HEK293 (cell line): ENCODE data around the gene DDO.

Experiments
- CTCF ChIA-PET: fragments of 350-600 bp; formaldehyde crosslinking; extraction: SDS; loops from one replicate; lab custom pipeline; 2021; ENCODE audit warnings: antibody characterized with exemption; lab: Yijun Ruan, JAX
- POLR2A ChIA-PET: fragments of 300-600 bp; formaldehyde crosslinking; extraction: SDS; loops from one replicate; lab custom pipeline; 2020; ENCODE audit warnings: antibody characterized with exemption, inconsistent platforms; lab: Yijun Ruan, JAX
- H3K27ac ChIP-seq: fragments of 200-500 bp; sonication (Bioruptor generic); 2 replicates; pipeline ENCODE4 v1.5.1; 2014; ENCODE audit warnings: low read depth, low read length, control low read depth, inconsistent platforms; ENCODE audit errors: extremely low read depth
- H3K36me3 ChIP-seq, 2 experiments: fragments of 200-500 bp in 1 of 2; sonication (Bioruptor generic) in 1 of 2; 1 replicate in 1 of 2; 2 replicates in 1 of 2; pipeline ENCODE4 v1.5.1; 2014 to 2017; ENCODE audit warnings: inconsistent platforms in 2 of 2, low read length in 2 of 2; ENCODE audit not compliant: control insufficient read depth in 2 of 2, insufficient read depth in 1 of 2
- H3K4me1 ChIP-seq: fragments of 200-500 bp; sonication (Bioruptor generic); 2 replicates; pipeline ENCODE4 v1.5.1; 2014; ENCODE audit warnings: mild to moderate bottlenecking, low read length, inconsistent platforms; ENCODE audit not compliant: control insufficient read depth, insufficient read depth
- H3K4me3 ChIP-seq: 2 replicates; pipeline ENCODE4 v1.5.1; 2011; ENCODE audit warnings: low read depth, mild to moderate bottlenecking, control low read depth, low read length, moderate library complexity
- H3K9me3 ChIP-seq: fragments of 200-500 bp; sonication (Bioruptor generic); 2 replicates; pipeline ENCODE4 v1.5.1; 2014; ENCODE audit warnings: low read depth, low read length, inconsistent platforms; ENCODE audit not compliant: control insufficient read depth, insufficient read depth
- GLI4 ChIP-seq: fragments of 450-650 bp; formaldehyde crosslinking; IDR thresholded peaks from 2 replicates; pipeline ENCODE4 v1.5.1; 2016; ENCODE audit warnings: missing biosample characterization, missing genetic modification characterization
- GLIS1 ChIP-seq: fragments of 450-650 bp; formaldehyde crosslinking; IDR thresholded peaks from 2 replicates; pipeline ENCODE4 v1.5.1; 2016; ENCODE audit warnings: missing biosample characterization, missing genetic modification characterization
- ZBTB8A ChIP-seq: fragments of 450-650 bp; formaldehyde crosslinking; IDR thresholded peaks from 2 replicates; pipeline ENCODE4 v1.5.1; 2016; ENCODE audit warnings: missing biosample characterization, missing genetic modification characterization
- ZFP3 ChIP-seq: fragments of 450-650 bp; formaldehyde crosslinking; IDR thresholded peaks from 2 replicates; pipeline ENCODE4 v1.5.1; 2016; ENCODE audit warnings: low read depth, missing biosample characterization, missing genetic modification characterization
- ZFP69B ChIP-seq: fragments of 450-650 bp; formaldehyde crosslinking; IDR thresholded peaks from 2 replicates; pipeline ENCODE4 v1.5.1; 2016; ENCODE audit warnings: missing biosample characterization, missing genetic modification characterization
- ZNF155 ChIP-seq: fragments of 450-650 bp; formaldehyde crosslinking; IDR thresholded peaks from 2 replicates; pipeline ENCODE4 v1.5.1; 2016; ENCODE audit warnings: missing biosample characterization, missing genetic modification characterization
- ZNF248 ChIP-seq: fragments of 450-650 bp; formaldehyde crosslinking; IDR thresholded peaks from 2 replicates; pipeline ENCODE4 v1.5.1; 2017; ENCODE audit warnings: missing biosample characterization, missing genetic modification characterization
- ZNF629 ChIP-seq: fragments of 450-650 bp; formaldehyde crosslinking; IDR thresholded peaks from 2 replicates; pipeline ENCODE4 v1.5.1; 2017; ENCODE audit warnings: missing biosample characterization, missing genetic modification characterization
- ZNF785 ChIP-seq: fragments of 450-650 bp; formaldehyde crosslinking; IDR thresholded peaks from 2 replicates; pipeline ENCODE4 v1.5.1; 2016; ENCODE audit warnings: missing biosample characterization, missing genetic modification characterization
- ZNF830 ChIP-seq: fragments of 450-650 bp; IDR thresholded peaks from 2 replicates; pipeline ENCODE4 v1.5.0; 2018; ENCODE audit warnings: missing biosample characterization, missing genetic modification characterization, low read depth, mild to moderate bottlenecking, moderate library complexity
- ZNF843 ChIP-seq: fragments of 450-650 bp; formaldehyde crosslinking; IDR thresholded peaks from 2 replicates; pipeline ENCODE4 v1.5.1; 2016; ENCODE audit warnings: missing biosample characterization, missing genetic modification characterization
- TF ChIP-seq, protein P1 (sequence below): fragments of 450-650 bp; formaldehyde crosslinking; IDR thresholded peaks from 2 replicates; pipeline ENCODE4 v1.5.1; 2016; ENCODE audit warnings: missing biosample characterization, missing genetic modification characterization
- TF ChIP-seq, protein P2 (sequence below): fragments of 450-650 bp; formaldehyde crosslinking; IDR thresholded peaks from 2 replicates; pipeline ENCODE4 v1.5.1; 2017; ENCODE audit warnings: missing biosample characterization, missing genetic modification characterization
- TF ChIP-seq, protein P3 (sequence below): fragments of 450-650 bp; formaldehyde crosslinking; IDR thresholded peaks from 2 replicates; pipeline ENCODE4 v1.5.1; 2016; ENCODE audit warnings: missing biosample characterization, missing genetic modification characterization

DDO gene

DNA sequence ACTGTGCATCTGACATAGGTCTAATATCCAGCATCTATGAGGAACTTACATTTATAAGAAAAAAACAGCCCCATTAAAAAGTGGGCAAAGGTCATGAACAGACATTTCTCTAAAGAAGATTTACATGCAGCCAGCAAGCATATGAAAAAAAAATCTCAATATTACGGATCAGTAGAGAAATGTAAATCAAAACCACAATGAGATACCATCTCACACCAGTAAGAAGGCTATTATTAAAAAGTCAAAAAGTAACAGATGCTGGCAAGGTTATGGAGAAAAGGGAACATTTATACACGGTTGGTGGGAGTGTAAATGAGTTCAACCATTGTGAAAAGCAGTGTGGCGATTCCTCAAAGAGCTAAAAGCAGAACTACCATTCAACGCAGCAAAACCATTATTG lies 70.3 kb downstream of the DDO start:
- Histone ChIP-seq H3K9me3 (no peaks in the 10 kb centered on the region), H3K4me1 (no peaks in the 10 kb centered on the region), H3K27ac (no peak overlapping the region), H3K4me3 (no peak overlapping the region), H3K36me3 (no peaks in the 10 kb centered on the region)
- CTCF ChIA-PET = interaction anchor here (0.6 kb wide), 1 partner anchor 929 kb away, joined by 3 read pairs; no protein-coding TSS in a partner anchor
- POLR2A ChIA-PET = no interaction called here
- TF ChIP-seq, protein P1, sequence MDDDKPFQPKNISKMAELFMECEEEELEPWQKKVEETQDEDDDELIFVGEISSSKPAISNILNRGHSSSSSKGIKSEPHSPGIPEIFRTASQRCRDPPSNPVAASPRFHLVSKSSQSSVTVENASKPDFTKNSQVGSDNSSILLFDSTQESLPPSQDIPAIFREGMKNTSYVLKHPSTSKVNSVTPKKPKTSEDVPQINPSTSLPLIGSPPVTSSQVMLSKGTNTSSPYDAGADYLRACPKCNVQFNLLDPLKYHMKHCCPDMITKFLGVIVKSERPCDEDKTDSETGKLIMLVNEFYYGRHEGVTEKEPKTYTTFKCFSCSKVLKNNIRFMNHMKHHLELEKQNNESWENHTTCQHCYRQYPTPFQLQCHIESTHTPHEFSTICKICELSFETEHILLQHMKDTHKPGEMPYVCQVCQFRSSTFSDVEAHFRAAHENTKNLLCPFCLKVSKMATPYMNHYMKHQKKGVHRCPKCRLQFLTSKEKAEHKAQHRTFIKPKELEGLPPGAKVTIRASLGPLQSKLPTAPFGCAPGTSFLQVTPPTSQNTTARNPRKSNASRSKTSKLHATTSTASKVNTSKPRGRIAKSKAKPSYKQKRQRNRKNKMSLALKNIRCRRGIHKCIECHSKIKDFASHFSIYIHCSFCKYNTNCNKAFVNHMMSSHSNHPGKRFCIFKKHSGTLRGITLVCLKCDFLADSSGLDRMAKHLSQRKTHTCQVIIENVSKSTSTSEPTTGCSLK (tag by site-specific recombination) = no peak
- TF ChIP-seq, protein P2, sequence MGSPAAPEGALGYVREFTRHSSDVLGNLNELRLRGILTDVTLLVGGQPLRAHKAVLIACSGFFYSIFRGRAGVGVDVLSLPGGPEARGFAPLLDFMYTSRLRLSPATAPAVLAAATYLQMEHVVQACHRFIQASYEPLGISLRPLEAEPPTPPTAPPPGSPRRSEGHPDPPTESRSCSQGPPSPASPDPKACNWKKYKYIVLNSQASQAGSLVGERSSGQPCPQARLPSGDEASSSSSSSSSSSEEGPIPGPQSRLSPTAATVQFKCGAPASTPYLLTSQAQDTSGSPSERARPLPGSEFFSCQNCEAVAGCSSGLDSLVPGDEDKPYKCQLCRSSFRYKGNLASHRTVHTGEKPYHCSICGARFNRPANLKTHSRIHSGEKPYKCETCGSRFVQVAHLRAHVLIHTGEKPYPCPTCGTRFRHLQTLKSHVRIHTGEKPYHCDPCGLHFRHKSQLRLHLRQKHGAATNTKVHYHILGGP (tag by site-specific recombination) = no peak
- TF ChIP-seq GLI4 (tag by site-specific recombination) (no peak), ZFP69B (tag by site-specific recombination) (no peak), ZFP3 (tag by site-specific recombination) (no peak)
- TF ChIP-seq, protein P3, sequence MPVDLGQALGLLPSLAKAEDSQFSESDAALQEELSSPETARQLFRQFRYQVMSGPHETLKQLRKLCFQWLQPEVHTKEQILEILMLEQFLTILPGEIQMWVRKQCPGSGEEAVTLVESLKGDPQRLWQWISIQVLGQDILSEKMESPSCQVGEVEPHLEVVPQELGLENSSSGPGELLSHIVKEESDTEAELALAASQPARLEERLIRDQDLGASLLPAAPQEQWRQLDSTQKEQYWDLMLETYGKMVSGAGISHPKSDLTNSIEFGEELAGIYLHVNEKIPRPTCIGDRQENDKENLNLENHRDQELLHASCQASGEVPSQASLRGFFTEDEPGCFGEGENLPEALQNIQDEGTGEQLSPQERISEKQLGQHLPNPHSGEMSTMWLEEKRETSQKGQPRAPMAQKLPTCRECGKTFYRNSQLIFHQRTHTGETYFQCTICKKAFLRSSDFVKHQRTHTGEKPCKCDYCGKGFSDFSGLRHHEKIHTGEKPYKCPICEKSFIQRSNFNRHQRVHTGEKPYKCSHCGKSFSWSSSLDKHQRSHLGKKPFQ (tag by site-specific recombination) = no peak

DNA sequence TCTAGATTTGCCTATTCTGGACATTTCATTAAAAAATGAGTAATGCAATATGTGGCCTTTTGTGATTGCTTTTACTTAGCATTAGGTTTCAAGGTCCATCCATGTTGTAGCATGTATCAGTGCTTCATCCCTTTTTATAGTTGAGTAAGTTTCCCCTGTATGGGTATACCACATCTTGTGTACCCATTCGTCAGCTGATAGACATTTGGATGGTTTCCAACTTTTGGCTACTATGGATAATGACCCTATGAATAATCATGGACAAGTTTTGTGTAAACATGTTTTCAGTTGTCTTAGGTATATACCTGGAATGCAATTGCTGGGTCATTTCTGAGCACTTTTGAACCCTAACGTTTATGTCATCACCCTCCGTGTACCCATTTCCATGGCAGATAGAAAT lies 72.6 kb downstream of the DDO start:
- Histone ChIP-seq H3K4me3 (no peak overlapping the region), H3K27ac (no peak overlapping the region), H3K4me1 (no peaks in the 10 kb centered on the region), H3K36me3 (no peaks in the 10 kb centered on the region), H3K9me3 (no peaks in the 10 kb centered on the region)
- POLR2A ChIA-PET = no interaction called here
- TF ChIP-seq ZNF843 (no peak), ZNF155 (tag by site-specific recombination) (no peak), ZNF248 (tag by site-specific recombination) (no peak), ZNF785 (no peak), ZNF629 (tag by site-specific recombination) (no peak), ZNF830 (no peak), GLIS1 (no peak), ZBTB8A (tag by site-specific recombination) (no peak)
- CTCF ChIA-PET = interaction anchor here (0.8 to 2.5 kb wide), 5 partner anchors 10 to 660 kb away, joined by 3 to 23 read pairs (median 5); no protein-coding TSS in a partner anchor
